HepG2 (cell line): ENCODE measurements around the gene IL4I1. TPM values are rescaled to one million over a fixed set of nuclear protein-coding genes. Genes with fewer than 3 reads are reported as not detected.

Experiments
- CHCHD3 ChIP-seq: sonication (generic); formaldehyde crosslinking; IDR thresholded peaks from 2 replicates; pipeline ENCODE4 v1.8.0; 2022; ENCODE audit warnings: mild to moderate bottlenecking, missing genetic modification reagents, moderate library complexity
- CREB1 ChIP-seq, 2 experiments: fragments of 450-650 bp in 1 of 2; IDR thresholded peaks; 2 replicates each; pipeline ENCODE4 v1.6.1; 2016 to 2017; ENCODE audit warnings: control low read depth in 1 of 2, mild to moderate bottlenecking in 1 of 2, missing compliant biosample characterization in 1 of 2, missing genetic modification characterization in 1 of 2
- ELF1 ChIP-seq: sonication (generic); formaldehyde crosslinking; IDR thresholded peaks from 2 replicates; pipeline ENCODE4 v1.4.0; 2020; ENCODE audit warnings: missing genetic modification reagents
- FOXO1 ChIP-seq: sonication (generic); formaldehyde crosslinking; IDR thresholded peaks from 2 replicates; pipeline ENCODE4 v1.4.0; 2020; ENCODE audit warnings: missing genetic modification reagents
- TP53 ChIP-seq: sonication (generic); formaldehyde crosslinking; conservative IDR thresholded peaks from 2 replicates; pipeline ENCODE4 v1.4.0; 2020; ENCODE audit warnings: missing genetic modification reagents
- ZBTB20 ChIP-seq: sonication (generic); formaldehyde crosslinking; IDR thresholded peaks from 2 replicates; pipeline ENCODE4 v1.8.1; 2023; ENCODE audit warnings: missing genetic modification reagents, low read depth, mild to moderate bottlenecking, borderline replicate concordance
- ZNF276 ChIP-seq: sonication (generic); formaldehyde crosslinking; IDR thresholded peaks from 2 replicates; pipeline ENCODE4 v1.4.0; 2020; ENCODE audit warnings: mild to moderate bottlenecking, low read depth, missing genetic modification reagents
- ZNF616 ChIP-seq: sonication (generic); formaldehyde crosslinking; IDR thresholded peaks from 2 replicates; pipeline ENCODE4 v1.5.0; 2020; ENCODE audit warnings: low read depth, mild to moderate bottlenecking, missing genetic modification reagents
- ZNF891 ChIP-seq: sonication (generic); formaldehyde crosslinking; IDR thresholded peaks from 2 replicates; pipeline ENCODE4 v1.5.0; 2020; ENCODE audit warnings: mild to moderate bottlenecking, missing genetic modification reagents
- polyA plus RNA-seq, 8 experiments: library from polyadenylated mRNA; depleted of rRNA in 3 of 8; stranded (reverse) in 7 of 8; unstranded in 1 of 8; fragments of >200 nt; fragmentation: Illumina TruSeq in 4 of 8; extraction: Trizol in 4 of 8; gene quantifications; 2 replicates each; pipeline versions ENCODE4 v1.2.1 to v1.2.3, GENCODE V29; 2011 to 2016; ENCODE audit warnings: low read depth in 4 of 8, missing spikeins in 1 of 8, mixed read lengths in 1 of 8; ENCODE audit not compliant: insufficient read depth in 1 of 8
- total RNA-seq, 5 experiments: library from RNA; depleted of rRNA; stranded (reverse); fragments of >200 nt; fragmentation: Illumina TruSeq; extraction: Trizol; gene quantifications; 2 replicates each; pipeline ENCODE4 v1.2.3, GENCODE V29; 2016; ENCODE audit warnings: low read depth in 1 of 5
- TF ChIP-seq, protein P1 (sequence below): sonication (generic); formaldehyde crosslinking; IDR thresholded peaks from 2 replicates; pipeline ENCODE4 v1.4.0; 2020; ENCODE audit warnings: mild to moderate bottlenecking, low read depth, missing genetic modification reagents
- TF ChIP-seq, protein P2 (sequence below): IDR thresholded peaks from 2 replicates; pipeline ENCODE4 v1.6.1; 2012; ENCODE audit warnings: low read length, improper control_type of control experiment
- TF ChIP-seq, protein P3 (sequence below): sonication (generic); formaldehyde crosslinking; IDR thresholded peaks from 2 replicates; pipeline ENCODE4 v1.5.0; 2020; ENCODE audit warnings: missing genetic modification reagents

The IL4I1 gene
- total and polyA plus RNA-seq, 2 of the 13 experiments (the other 11 are each of a cell fraction or from before 2014, with no cell fraction given) = not detected

DNA sequence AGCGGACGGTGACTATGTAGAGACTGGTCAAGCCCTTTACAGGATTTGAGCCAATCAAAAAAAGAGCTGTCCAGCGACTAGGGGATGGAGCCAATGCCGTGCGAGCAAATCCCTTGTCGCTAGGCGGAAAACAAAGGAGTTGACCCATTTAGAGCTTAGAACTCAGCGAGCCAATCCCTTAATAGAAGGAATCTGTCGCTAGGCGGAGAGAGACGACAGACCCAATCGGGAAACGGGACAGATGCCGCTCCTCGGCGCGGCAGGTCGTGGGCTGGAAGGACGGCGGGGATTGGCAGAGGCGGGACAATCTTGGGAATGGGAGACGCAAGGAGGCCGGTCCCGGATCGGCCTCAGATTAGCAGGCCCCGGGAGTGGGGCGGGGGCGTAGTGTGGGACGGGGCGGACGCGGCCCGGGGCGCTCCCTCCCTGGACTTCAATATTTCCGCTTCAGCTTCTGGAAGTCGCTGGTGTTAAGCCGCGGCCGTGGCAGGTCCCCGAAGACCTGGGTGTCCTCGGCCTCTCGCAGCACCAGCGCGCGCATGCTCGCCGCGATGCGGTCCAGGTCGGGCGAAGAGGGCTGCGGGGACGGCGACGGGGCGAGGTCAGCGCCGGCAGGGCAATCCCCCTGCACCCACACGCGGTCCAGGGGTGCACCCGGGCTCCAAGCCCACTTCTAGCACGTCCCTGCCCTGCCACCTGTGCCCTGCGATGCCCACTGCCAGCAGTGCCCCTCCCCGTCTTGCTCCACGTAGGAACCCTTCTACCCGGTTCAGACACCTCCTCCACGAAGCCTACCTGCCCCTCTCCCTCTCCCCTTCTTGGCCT, 27.0 kb downstream of the IL4I1 start (continued):
- TF ChIP-seq ZNF276 (CRISPR knock-in tag) = peak; percentile 46; the same call in 1 of the 2 replicates
- no peak for TF ChIP-seq ZBTB20
- no peak for TF ChIP-seq TP53 (CRISPR knock-in tag)
- peak; percentile 90 for TF ChIP-seq CREB1 (IDR thresholded peaks at IDR 0.05)
- peak; percentile 86 for TF ChIP-seq CREB1 (CRISPR knock-in tag; IDR thresholded peaks at IDR 0.05)
- peak; percentile 34; the same call in 1 of the 2 replicates for TF ChIP-seq ZNF891 (CRISPR knock-in tag)
- TF ChIP-seq, protein P1, sequence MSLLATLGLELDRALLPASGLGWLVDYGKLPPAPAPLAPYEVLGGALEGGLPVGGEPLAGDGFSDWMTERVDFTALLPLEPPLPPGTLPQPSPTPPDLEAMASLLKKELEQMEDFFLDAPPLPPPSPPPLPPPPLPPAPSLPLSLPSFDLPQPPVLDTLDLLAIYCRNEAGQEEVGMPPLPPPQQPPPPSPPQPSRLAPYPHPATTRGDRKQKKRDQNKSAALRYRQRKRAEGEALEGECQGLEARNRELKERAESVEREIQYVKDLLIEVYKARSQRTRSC (CRISPR knock-in tag) = no peak
- TF ChIP-seq FOXO1 (CRISPR knock-in tag) = peak; percentile 26
- TF ChIP-seq ZNF616 (CRISPR knock-in tag) = peak; percentile 83; the same call in 1 of the 2 replicates
- peak; percentile 84 for TF ChIP-seq ELF1 (CRISPR knock-in tag)
- TF ChIP-seq, protein P2, sequence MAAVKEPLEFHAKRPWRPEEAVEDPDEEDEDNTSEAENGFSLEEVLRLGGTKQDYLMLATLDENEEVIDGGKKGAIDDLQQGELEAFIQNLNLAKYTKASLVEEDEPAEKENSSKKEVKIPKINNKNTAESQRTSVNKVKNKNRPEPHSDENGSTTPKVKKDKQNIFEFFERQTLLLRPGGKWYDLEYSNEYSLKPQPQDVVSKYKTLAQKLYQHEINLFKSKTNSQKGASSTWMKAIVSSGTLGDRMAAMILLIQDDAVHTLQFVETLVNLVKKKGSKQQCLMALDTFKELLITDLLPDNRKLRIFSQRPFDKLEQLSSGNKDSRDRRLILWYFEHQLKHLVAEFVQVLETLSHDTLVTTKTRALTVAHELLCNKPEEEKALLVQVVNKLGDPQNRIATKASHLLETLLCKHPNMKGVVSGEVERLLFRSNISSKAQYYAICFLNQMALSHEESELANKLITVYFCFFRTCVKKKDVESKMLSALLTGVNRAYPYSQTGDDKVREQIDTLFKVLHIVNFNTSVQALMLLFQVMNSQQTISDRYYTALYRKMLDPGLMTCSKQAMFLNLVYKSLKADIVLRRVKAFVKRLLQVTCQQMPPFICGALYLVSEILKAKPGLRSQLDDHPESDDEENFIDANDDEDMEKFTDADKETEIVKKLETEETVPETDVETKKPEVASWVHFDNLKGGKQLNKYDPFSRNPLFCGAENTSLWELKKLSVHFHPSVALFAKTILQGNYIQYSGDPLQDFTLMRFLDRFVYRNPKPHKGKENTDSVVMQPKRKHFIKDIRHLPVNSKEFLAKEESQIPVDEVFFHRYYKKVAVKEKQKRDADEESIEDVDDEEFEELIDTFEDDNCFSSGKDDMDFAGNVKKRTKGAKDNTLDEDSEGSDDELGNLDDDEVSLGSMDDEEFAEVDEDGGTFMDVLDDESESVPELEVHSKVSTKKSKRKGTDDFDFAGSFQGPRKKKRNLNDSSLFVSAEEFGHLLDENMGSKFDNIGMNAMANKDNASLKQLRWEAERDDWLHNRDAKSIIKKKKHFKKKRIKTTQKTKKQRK = no peak
- peak; percentile 90 for TF ChIP-seq CHCHD3 (CRISPR knock-in tag)
- TF ChIP-seq, protein P3, sequence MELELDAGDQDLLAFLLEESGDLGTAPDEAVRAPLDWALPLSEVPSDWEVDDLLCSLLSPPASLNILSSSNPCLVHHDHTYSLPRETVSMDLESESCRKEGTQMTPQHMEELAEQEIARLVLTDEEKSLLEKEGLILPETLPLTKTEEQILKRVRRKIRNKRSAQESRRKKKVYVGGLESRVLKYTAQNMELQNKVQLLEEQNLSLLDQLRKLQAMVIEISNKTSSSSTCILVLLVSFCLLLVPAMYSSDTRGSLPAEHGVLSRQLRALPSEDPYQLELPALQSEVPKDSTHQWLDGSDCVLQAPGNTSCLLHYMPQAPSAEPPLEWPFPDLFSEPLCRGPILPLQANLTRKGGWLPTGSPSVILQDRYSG = peak; percentile 70; the same call in 1 of the 2 replicates
